NCI-H1694 (cell line): Measurements from ENCODE around the gene FBXL5.
A peak's percentile ranks its signal among the peaks of the same experiment; 100 is the strongest.
"Not testable (repeated sequence)": the region's sequence is repeated elsewhere in the genome, so short reads cannot be mapped to it uniquely, and the experiment has no call there.

Source experiments
- DNase-seq: peaks from one replicate; lab custom pipeline; 2025; lab: John Stamatoyannopoulos, UW

FBXL5 gene

DNA sequence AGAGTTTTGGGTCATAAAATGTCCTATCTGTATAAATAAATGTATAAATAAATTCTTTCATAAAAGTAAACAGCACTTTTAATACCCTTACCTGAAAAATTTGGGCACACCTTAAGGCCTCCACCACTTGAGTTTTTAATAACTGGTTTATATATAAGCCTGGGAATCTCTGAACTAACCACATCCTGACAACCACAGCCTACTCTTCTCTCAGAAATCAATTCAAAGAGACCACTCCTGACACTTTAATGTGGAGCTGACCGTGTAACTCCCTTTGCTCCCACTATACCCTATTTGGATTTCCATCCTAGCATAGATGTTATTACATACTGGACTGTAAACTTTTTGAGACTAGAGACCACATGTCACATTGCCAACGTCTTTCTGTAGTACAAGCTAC lies 3.5 kb downstream of the FBXL5 start:
- no peak for DNase-seq

GRCh38 chr4:15649914-15650545 lies 5.1 kb downstream of the FBXL5 start:
- peak; percentile 63 for DNase-seq

DNA sequence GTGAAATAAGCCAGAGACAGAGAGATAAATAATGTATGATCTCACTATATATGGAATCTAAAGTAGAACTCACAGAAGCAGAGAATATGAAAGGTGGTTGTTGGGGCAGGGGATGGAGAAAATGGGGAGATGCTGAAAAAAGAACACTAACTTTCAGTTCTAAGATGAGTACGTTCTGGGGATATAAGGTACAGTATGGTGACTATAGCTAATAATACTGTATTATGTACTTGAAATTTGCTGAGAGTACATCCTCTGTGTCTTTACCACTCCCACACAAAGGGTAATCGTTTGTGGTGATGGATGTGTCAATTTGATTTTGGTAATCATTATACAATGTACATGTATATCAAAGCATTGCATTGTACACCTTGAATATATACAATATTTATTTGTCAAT lies 6.6 kb downstream of the FBXL5 start:
- DNase-seq: no peak

DNA sequence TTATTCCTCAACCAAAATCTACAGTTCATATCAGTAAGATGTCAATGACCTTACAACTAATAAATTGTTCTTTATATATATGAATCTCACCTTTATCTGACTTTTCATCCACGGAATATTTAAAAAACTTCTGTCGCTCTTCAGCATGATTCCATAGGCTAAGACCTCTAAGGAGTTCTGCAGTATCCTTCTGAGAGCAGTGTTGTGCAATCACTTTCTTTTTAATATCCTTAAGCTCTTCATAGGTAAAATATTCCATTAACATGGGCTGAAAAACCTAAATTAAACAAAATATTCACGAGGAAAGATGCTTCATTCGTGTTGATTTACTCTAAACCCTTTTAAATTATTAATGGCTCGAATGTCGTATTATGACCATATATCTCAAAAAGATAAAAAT lies 16.7 kb downstream of the FBXL5 start:
- no peak for DNase-seq

GRCh38 chr4:15636818-15637217 lies 18.3 kb downstream of the FBXL5 start:
- no peak for DNase-seq

DNA sequence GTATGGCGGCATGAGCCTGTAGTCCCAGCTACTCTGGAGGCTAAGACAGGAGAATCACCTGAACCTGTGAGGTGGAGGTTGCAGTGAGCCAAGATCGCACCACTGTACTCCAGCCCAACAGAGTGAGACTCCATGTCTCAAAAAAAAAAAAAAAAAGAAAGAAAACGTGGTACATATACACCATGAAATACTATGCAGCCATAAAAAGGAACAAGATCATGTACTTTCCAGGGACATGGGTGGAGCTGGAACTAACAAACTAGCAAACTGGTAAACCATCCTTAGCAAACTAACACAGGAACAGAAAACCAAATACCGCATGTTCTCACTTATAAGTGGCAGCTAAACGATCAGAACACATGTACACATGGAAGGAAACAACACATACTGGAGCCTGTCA lies 37.8 kb downstream of the FBXL5 start:
- not testable (repeated sequence) for DNase-seq

DNA sequence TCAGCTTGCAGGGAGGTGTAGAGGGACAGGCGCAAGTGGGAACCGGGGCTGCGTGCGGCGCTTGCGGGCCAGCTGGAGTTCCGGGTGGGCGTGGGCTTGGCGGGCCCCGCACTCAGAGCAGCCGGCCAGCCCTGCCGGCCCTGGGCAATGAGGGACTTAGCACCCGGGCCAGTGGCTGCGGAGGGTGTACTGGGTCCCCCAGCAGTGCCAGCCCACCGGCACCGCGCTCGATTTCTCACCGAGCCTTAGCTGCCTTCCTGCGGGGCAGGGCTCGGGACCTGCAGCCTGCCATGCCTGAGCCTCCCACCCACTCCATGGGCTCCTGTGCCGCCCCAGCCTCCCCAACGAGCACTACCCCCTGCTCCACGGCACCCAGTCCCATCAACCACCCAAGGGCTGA lies 40.3 kb downstream of the FBXL5 start:
- DNase-seq: not testable (repeated sequence)

GRCh38 chr4:15612136-15612535 lies 43.0 kb downstream of the FBXL5 start:
- DNase-seq: no peak

DNA sequence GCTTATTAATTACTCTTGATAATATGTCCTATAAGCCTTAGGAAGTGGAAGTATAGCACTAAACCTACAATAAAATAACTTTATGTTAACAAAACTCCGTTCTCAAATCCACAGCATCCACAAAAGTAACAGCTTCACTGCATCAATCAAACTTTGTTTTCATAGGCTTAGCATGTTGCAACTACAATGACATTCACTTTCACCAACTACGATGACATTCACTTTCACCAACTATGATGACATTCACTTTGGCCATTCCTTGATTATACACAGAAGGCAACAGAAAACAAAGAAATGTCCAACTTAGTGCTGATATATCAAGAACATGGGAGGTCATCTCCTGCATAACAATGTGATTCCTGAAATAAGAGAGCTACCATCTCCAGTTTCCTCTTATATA lies 44.3 kb downstream of the FBXL5 start:
- DNase-seq: no peak

GRCh38 chr4:15605537-15605936 lies 49.6 kb downstream of the FBXL5 start:
- no peak for DNase-seq

- no peak for DNase-seq
Observed at GRCh38 chr4:15601862-15602261, 53.3 kb downstream of the FBXL5 start.

DNA sequence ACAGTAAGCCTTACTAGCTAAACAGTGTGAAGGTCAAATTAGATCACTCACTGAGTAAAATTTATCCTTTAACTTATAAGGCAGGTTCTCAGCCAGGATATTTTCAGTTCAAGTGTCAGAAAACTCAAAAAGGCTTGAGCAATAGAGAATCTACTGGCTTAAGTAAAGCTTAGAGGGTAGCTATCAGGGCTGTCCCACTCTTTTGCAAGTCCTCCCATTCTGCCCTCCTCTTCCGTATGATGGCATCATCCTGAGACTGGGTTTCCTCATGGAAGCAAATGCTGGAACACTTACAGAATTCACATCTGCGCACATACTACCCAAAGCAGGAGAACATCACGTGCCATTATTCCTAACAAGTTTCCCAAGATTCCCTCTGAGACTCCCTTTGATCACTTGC lies 55.0 kb downstream of the FBXL5 start:
- no peak for DNase-seq

- DNase-seq: no peak
Observed at GRCh38 chr4:15598644-15599043, 56.5 kb downstream of the FBXL5 start.

GRCh38 chr4:15592799-15593198 lies 62.4 kb downstream of the FBXL5 start:
- DNase-seq: no peak

DNA sequence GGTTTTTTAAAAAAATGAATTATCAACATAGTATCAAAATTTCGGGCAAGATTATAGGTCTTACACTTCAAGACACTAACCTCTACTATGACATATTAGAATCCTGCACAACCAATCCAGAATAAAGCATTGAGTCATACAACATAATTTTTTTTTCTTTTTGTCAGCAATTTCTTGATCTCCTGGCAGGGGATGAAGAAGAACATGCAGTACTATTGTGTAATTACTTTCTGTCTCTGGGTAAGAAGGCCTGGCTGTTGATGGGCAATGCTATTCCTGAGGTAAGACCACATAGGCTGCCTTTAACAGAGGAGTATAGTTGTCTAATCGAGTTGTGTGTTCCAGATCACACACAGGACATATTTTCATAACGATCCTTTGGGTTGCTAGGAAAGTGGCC lies 67.5 kb downstream of the FBXL5 start:
- no peak for DNase-seq

GRCh38 chr4:15586066-15586465 lies 69.1 kb downstream of the FBXL5 start:
- DNase-seq: no peak

GRCh38 chr4:15585331-15585730 lies 69.8 kb downstream of the FBXL5 start:
- DNase-seq: no peak

GRCh38 chr4:15584785-15585184 lies 70.4 kb downstream of the FBXL5 start:
- DNase-seq: no peak

DNA sequence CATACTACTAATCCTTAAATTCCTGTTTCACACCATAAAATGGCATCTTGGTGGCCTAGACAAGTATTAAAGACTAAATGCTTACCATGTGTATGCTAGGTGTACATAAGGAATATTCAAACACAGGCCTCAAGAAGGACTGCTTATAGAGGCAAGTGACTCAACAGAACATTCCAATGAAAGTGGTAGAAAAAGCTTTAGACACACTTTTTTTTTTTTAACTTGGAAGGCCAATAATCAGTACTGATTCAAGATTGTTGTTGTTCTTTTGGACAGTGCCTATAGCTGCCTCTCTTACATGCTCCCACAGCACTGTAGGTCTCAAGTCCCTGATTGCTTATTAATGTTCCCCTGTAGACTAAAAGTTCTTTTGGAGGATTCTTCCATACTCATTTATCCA lies 77.6 kb downstream of the FBXL5 start:
- DNase-seq: no peak

DNA sequence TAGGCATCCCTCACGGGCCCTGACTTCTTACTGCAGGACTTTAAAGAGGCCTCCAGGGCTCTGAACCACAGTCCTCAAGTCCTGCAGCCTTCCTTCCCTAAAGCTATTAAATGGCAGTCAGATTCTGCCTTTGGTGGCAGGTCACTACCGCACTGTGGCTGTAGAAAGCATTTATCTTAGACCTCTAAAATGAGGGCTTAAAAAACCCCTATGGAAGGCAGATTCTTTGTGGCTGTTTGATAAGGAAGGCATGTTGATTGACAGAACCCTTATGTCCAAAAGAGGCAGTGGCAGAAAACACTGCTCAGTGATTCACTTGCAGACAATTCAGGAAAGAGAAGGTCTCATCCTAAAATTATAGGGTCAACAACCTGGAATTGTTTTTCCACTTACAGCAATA lies 79.2 kb downstream of the FBXL5 start:
- no peak for DNase-seq

- DNase-seq: no peak
Observed at GRCh38 chr4:15569746-15570145, 85.4 kb downstream of the FBXL5 start.

DNA sequence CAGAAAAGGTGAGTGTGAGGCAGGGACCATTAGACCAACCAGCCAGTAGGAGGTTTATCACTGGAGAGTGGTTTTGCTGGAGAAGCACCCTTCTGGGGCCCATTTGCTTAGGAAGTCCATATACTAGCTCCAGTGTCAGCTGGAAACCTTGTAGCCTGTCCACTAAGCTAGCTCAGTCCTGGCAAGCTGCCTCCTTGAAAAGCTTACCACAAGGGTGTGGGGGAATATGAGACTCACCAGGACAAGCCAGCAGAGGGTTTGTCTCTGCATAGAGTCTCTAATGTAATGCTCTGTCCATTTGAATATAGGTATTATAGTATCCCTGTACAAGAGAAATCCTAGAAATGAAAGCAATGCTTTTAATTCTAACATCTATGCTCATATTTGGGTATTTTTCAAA lies 86.3 kb downstream of the FBXL5 start:
- no peak for DNase-seq

GRCh38 chr4:15563871-15564270 lies 91.3 kb downstream of the FBXL5 start:
- no peak for DNase-seq

- DNase-seq: no peak
Observed at GRCh38 chr4:15562623-15563022, 92.5 kb downstream of the FBXL5 start.

- no peak for DNase-seq
Observed at GRCh38 chr4:15562114-15562513, 93.0 kb downstream of the FBXL5 start.
